HFFc6 (cell line): ENCODE measurements around the gene TIMM44. TPM values are rescaled to one million over a fixed set of nuclear protein-coding genes. Genes with fewer than 3 reads are reported as not detected.

ENCODE experiments used
- DNase-seq: peaks from one replicate; pipeline ENCODE4 v3.0.0-alpha.2; 2018
- H3K27ac Mint-ChIP-seq: 2 replicates; pipeline ENCODE4 v1.8.0; 2020; ENCODE audit warnings: mild to moderate bottlenecking, mixed read lengths
- H3K27me3 Mint-ChIP-seq: 2 replicates; pipeline ENCODE4 v1.8.0; 2021; ENCODE audit warnings: mild to moderate bottlenecking, moderate library complexity, mixed read lengths; ENCODE audit not compliant: insufficient read depth
- H3K36me3 Mint-ChIP-seq: 2 replicates; pipeline ENCODE4 v1.8.0; 2021; ENCODE audit warnings: low read depth, mixed read lengths
- H3K4me1 Mint-ChIP-seq: 2 replicates; pipeline ENCODE4 v1.8.0; 2020; ENCODE audit warnings: low read depth, mixed read lengths
- H3K4me3 Mint-ChIP-seq: 2 replicates; pipeline ENCODE4 v1.8.0; 2020; ENCODE audit warnings: mild to moderate bottlenecking, moderate library complexity, mixed read lengths
- H3K9me3 Mint-ChIP-seq: 2 replicates; pipeline ENCODE4 v1.8.0; 2020; ENCODE audit warnings: mild to moderate bottlenecking, mixed read lengths
- CTCF ChIP-seq: fragments of 200-600 bp; sonication (generic); IDR thresholded peaks from 2 replicates; pipeline ENCODE4 v1.5.0; 2021; ENCODE audit warnings: antibody characterized with exemption, mild to moderate bottlenecking
- total RNA-seq, 6 experiments: library from RNA; stranded (reverse); fragmentation: NEBNext Ultra II Directional; extraction: Animal tissue kit (Norgen Biotek cat#: 25700); gene quantifications; 2 replicates in 1 of 6; 3 replicates in 5 of 6; pipeline ENCODE4 v1.2.3, GENCODE V29; 2021

TIMM44 gene
- total RNA-seq, 6 experiments from 2014 or later, result 42.9 to 53.5 (median 46.1) TPM

DNA sequence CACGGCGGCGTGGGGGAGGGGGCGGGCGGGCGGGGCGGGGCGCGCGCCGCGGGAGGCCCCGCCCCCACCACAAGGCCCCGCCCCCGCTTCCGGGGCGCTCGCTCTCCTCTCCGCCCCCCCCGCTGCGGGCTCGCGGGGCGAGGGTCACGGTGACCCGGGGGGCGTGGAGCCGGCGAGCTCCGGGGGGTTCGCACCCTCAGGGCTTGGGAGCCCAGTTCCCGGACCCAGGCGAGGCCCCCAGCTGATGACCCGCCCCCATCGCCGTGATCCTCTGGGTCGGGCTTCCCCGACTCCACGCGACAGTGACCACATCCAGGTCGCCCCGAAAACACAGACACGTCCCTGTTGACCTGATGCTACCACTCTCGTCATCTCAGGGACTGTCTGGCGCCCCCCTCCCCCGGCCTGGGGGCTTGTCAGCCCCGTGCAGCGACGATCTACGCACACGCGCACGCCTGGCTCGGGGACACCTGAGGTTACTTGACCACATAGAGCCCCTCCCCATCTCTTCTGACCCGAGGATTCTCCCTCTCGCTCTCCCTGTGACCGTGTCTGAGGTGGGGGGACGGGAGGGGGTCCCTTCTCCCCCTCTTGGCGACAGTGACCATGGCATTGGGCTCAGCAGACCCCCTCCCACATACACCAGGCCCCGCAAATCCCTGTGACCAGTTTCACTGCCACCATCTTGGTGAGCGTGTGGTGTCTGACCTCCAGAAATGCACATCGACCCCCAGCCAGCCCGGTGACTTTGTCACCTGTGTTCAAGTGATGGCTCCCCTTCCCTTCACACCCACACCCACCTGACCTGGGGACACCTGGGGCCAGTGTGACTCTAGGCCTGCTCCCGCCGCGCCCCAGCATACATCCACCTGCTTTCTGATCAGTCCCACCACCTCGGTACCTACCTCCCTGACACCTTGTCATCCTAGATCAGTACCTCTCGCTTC lies 39.1 kb downstream of the TIMM44 start:
- DNase-seq, result no peak
- TF ChIP-seq CTCF, result no peak
- no peaks in the 10 kb centered on the region for H3K9me3 Mint-ChIP-seq
- peak overlapping the region; percentile 93 for H3K4me3 Mint-ChIP-seq
- peaks cover 7% of the 10 kb centered on the region for H3K36me3 Mint-ChIP-seq
- peak overlapping the region; percentile 91 for H3K27ac Mint-ChIP-seq
- peaks cover 21% of the 10 kb centered on the region for H3K4me1 Mint-ChIP-seq
- peaks cover 5% of the 10 kb centered on the region for H3K27me3 Mint-ChIP-seq

DNA sequence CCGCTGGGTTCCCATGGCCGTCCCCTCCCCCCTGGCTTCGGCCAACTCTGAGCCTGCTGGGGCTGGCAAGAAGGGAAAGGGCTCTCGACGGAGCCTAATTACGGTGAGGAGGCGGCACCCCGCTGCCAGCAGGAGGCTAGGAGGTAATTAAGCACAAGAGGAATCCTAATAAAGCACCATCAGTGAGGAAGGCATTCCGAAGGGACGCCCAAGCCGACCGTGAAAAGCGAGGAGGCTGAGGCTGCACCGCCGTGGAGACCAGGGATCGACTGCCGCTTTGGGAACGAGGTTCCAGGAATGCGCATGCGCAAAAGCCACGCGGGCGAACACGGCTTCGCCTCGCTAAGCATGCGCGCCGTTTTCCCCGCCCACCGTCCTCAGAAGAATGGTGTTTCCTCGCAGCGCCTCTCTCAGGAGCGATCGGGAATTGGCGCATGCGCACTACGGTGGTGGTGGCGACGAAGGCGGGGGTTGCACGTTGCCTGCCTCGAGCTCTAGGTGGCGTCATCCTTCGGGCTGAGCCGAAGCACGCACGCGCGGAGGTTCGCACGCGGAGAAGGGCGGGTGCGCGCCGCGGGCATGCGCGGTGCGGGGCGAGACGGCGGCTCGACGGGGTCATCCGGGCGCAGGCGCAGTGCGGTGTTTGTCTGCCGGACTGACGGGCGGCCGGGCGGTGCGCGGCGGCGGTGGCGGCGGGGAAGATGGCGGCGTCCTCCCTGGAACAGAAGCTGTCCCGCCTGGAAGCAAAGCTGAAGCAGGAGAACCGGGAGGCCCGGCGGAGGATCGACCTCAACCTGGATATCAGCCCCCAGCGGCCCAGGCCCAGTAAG lies 40.0 kb downstream of the TIMM44 start, which contains the start of gene MAP2K7:
Gene MAP2K7 (plus strand): TSS at position 634 of the 830 bp plus-strand sequence. CDS start 68 bp downstream, at position 702.
- H3K4me1 Mint-ChIP-seq, result peaks cover 21% of the 10 kb centered on the region
- no peaks in the 10 kb centered on the region for H3K9me3 Mint-ChIP-seq
- peak; percentile 99 for DNase-seq
- peak within 1 kb of the TSS; percentile 91 for H3K27ac Mint-ChIP-seq
- peaks cover 7% of the 10 kb centered on the region for H3K36me3 Mint-ChIP-seq
- peaks cover 5% of the 10 kb centered on the region for H3K27me3 Mint-ChIP-seq
- peak within 1 kb of the TSS; percentile 93 for H3K4me3 Mint-ChIP-seq
- peak; percentile 77 for TF ChIP-seq CTCF

DNA sequence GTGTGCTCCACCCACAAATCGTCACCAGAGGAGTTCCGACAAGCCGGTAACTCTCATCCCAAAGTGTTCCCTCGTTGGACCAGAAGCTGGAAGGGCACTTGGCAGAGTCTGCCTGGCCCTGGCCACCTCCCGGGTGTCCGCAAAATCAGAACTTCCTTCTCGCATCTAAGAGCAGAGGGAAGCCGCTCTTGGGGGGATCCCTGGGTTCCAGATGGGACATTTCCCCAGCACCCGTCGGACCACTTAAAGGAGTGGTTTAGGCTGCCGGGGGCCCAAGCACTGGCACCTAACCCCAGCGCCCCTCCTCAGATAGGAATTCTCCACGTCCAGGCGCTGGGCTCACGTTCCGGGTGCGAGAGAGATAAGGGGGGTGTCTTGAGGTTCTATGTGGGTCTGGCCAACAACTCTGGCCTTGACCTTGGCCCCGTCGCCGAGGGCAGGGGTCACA lies 40.6 kb downstream of the TIMM44 start:
- TF ChIP-seq CTCF, result no peak
- H3K36me3 Mint-ChIP-seq, result peaks cover 7% of the 10 kb centered on the region
- H3K27ac Mint-ChIP-seq, result peak overlapping the region; percentile 91
- H3K4me3 Mint-ChIP-seq, result peak overlapping the region; percentile 93
- peaks cover 5% of the 10 kb centered on the region for H3K27me3 Mint-ChIP-seq
- no peaks in the 10 kb centered on the region for H3K9me3 Mint-ChIP-seq
- peaks cover 21% of the 10 kb centered on the region for H3K4me1 Mint-ChIP-seq
- no peak for DNase-seq

GRCh38 chr19:7901337-7901736 lies 42.1 kb downstream of the TIMM44 start:
- peaks cover 5% of the 10 kb centered on the region for H3K27me3 Mint-ChIP-seq
- H3K4me1 Mint-ChIP-seq, result peaks cover 21% of the 10 kb centered on the region
- H3K9me3 Mint-ChIP-seq, result no peaks in the 10 kb centered on the region
- no peak overlapping the region for H3K27ac Mint-ChIP-seq
- no peak for TF ChIP-seq CTCF
- DNase-seq, result no peak
- peaks cover 7% of the 10 kb centered on the region for H3K36me3 Mint-ChIP-seq
- no peak overlapping the region for H3K4me3 Mint-ChIP-seq

DNA sequence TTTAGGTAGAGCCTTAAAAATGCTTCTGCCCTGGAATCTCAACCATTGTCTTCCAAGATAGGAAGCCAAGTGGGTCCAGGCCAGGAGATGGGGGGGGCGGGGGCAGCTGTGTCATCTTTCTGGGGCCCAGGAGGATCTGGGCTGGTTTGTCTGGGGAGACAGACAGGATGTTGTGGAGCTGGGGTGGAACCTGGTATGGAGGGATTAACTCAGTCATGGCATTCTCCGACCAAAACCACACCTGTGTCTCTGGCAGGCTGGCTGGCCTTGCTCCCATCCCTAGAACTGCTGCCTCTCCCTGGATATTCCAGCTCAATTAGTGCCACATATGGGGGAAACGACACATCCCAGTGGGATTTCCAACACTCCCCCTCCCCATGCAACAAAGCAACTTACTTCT lies 42.5 kb downstream of the TIMM44 start:
- DNase-seq, result no peak
- H3K36me3 Mint-ChIP-seq, result peaks cover 7% of the 10 kb centered on the region
- H3K9me3 Mint-ChIP-seq, result no peaks in the 10 kb centered on the region
- no peak overlapping the region for H3K4me3 Mint-ChIP-seq
- no peak for TF ChIP-seq CTCF
- peaks cover 21% of the 10 kb centered on the region for H3K4me1 Mint-ChIP-seq
- H3K27ac Mint-ChIP-seq, result no peak overlapping the region
- H3K27me3 Mint-ChIP-seq, result peaks cover 5% of the 10 kb centered on the region
